ENCODE data around the gene PPP1R14C. TPM values are rescaled to one million over a fixed set of nuclear protein-coding genes. Genes with fewer than 3 reads are reported as not detected.

Gene PPP1R14C
- total RNA-seq, 2 donors from 2014 or later, result 0.95 to 1.3 TPM

DNA sequence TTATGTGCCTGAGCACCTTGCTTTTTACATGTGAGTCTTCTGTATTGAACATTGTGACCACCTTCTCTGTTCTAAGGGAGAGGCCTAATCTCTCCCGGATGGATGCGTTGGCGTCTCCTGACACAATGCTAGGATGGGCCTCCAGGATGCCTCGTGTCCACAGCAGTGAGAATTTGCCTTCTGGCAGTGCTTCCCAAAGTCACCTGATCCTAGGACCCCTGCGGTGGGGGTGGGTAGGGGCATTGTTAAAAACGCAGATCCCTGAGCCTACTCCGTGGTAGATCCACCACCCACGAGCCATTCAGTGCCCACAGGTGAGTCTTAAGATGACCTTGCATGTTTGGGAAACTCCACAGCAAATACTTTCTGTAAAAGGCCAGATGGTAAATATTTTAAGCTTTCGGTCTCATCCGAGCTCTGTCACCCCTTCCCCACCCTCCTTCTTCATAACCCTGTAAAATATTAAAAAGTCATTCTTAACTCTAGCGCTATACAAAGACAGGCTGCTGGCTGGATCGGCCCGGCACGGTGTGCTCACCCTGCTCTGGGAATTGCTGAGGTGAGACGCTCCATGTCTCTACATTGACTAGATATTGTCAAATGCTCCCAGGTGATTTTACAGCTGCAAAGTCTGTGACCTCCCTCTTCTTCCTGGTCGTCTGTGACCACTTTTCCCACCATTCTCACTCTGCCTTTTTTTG lies 119.3 kb downstream of the PPP1R14C start:
- ATAC-seq (ENCODE audit: insufficient number of reproducible peaks, low FRiP score, low read depth), result no peak
- Histone ChIP-seq H3K4me1 (ENCODE audit: control insufficient read depth in 1 of 2, low read depth in 2 of 2) (peaks cover 3 to 7% of the 10 kb centered on the region in 2 donors), H3K36me3 (no peaks in the 10 kb centered on the region), H3K4me3 (no peak overlapping the region), H3K27me3 (replicated peaks; ENCODE audit: insufficient read depth) (no peaks in the 10 kb centered on the region), H3K9me3 (no peaks in the 10 kb centered on the region), H3K27ac (no peak overlapping the region)
- TF ChIP-seq, protein P1, sequence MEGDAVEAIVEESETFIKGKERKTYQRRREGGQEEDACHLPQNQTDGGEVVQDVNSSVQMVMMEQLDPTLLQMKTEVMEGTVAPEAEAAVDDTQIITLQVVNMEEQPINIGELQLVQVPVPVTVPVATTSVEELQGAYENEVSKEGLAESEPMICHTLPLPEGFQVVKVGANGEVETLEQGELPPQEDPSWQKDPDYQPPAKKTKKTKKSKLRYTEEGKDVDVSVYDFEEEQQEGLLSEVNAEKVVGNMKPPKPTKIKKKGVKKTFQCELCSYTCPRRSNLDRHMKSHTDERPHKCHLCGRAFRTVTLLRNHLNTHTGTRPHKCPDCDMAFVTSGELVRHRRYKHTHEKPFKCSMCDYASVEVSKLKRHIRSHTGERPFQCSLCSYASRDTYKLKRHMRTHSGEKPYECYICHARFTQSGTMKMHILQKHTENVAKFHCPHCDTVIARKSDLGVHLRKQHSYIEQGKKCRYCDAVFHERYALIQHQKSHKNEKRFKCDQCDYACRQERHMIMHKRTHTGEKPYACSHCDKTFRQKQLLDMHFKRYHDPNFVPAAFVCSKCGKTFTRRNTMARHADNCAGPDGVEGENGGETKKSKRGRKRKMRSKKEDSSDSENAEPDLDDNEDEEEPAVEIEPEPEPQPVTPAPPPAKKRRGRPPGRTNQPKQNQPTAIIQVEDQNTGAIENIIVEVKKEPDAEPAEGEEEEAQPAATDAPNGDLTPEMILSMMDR (IDR thresholded peaks at IDR 0.05), result no peak
- DNase-seq (ENCODE audit: low spot score), result no peak

DNA sequence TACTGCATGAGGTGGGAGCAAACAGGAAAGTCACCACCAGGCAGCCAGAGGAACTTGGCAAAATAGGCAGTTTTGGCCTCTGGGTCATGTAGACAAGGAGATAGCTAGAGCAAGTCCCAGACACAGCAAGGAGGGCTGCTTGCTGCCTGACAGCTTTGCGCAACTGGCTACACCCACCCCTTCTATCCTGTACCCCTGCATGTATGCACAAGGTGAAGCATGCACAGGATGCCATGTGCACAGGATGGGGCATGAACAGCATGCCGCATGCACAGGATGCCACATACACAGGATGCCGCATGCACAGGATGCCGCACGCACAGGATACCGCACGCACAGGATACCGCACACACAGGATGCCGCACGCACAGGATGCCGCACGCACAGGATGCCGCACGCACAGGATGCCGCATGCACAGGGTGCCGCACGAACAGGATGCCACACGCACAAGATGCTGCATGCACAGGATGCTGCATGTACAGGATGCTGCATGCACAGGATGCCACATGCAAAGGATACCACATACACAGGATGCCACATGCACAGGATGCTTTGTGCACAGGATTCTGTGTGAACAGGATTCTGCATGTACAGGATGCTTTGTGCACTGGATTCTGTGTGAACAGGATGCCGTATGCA lies 121.0 kb downstream of the PPP1R14C start:
- H3K27me3 ChIP-seq (replicated peaks; ENCODE audit: insufficient read depth), result no peaks in the 10 kb centered on the region
- H3K4me1 ChIP-seq (ENCODE audit: control insufficient read depth in 1 of 2, low read depth in 2 of 2), result peaks cover 3 to 23% of the 10 kb centered on the region in 2 donors
- TF ChIP-seq, protein P1 (IDR thresholded peaks at IDR 0.05), result no peak
- no peak overlapping the region for H3K27ac ChIP-seq
- no peaks in the 10 kb centered on the region for H3K36me3 ChIP-seq
- ATAC-seq (ENCODE audit: insufficient number of reproducible peaks, low FRiP score, low read depth) (no peak), DNase-seq (ENCODE audit: low spot score) (no peak)
- H3K4me3 ChIP-seq, result no peak overlapping the region
- no peaks in the 10 kb centered on the region for H3K9me3 ChIP-seq

DNA sequence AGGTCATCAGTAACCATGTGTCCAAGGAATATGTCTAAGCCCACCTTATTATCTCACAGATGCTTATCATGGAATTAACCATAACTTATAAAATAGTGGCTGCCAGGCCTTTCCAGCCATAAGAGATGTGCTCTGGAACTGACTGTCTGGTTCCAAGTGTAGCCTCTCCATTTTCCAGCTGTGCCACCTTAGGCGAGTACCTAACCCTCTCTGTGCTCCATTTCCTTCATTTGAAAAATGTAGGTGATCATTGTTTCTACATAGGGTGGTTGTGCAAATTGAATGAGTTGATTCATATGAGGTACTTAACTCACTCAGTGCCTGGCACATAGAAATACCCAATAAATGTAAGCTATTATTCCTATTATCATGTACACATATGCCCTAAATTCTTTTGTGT lies 123.5 kb downstream of the PPP1R14C start:
- ATAC-seq (ENCODE audit: insufficient number of reproducible peaks, low FRiP score, low read depth), result no peak
- TF ChIP-seq, protein P1 (IDR thresholded peaks at IDR 0.05), result no peak
- Histone ChIP-seq H3K4me1 (ENCODE audit: control insufficient read depth in 1 of 2, low read depth in 2 of 2) (peaks cover 3 to 23% of the 10 kb centered on the region in 2 donors), H3K4me3 (no peak overlapping the region), H3K27ac (no peak overlapping the region), H3K9me3 (no peaks in the 10 kb centered on the region), H3K27me3 (replicated peaks; ENCODE audit: insufficient read depth) (no peaks in the 10 kb centered on the region), H3K36me3 (no peaks in the 10 kb centered on the region)
- DNase-seq (ENCODE audit: low spot score), result no peak

DNA sequence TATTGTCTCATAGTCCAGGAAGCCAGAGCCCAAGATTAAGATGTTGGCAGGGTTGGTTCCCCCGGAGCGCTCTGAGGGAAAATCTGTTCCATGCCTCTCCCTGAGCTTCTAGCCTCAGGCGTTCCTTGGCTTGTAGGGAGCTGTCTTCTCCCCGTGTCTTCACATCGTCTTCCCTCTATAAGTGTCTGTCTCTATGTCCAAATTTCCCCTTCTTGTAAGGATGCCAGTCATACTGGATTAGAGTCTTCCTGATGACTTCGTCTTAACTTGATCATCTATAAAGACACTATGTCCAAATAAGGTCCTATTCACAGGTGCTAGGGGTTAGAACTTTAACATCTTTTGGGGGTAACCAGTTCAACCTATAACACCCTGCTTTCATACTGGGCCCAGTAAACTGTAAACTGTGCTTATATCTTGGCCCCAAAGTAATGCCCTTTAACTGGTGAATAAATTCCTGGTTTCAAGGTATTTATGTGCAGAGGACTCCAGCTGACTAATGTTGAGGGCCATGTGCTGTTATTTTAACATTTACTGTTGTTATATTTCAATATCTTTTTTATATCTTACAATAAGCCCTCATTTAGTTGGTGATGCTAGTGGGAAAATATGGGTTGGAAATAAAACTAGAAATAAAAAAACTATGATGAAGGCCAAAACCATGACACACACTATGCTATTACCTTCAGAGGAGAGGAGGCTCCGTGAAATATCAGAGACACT lies 124.3 kb downstream of the PPP1R14C start:
- no peak overlapping the region for H3K27ac ChIP-seq
- H3K4me3 ChIP-seq, result no peak overlapping the region
- DNase-seq (ENCODE audit: low spot score), result no peak
- TF ChIP-seq, protein P1 (IDR thresholded peaks at IDR 0.05), result no peak
- peak; percentile 34 for ATAC-seq (ENCODE audit: insufficient number of reproducible peaks, low FRiP score, low read depth)
- H3K9me3 ChIP-seq, result no peaks in the 10 kb centered on the region
- peaks cover 3 to 23% of the 10 kb centered on the region in 2 donors for H3K4me1 ChIP-seq (ENCODE audit: control insufficient read depth in 1 of 2, low read depth in 2 of 2)
- H3K27me3 ChIP-seq (replicated peaks; ENCODE audit: insufficient read depth), result no peaks in the 10 kb centered on the region
- H3K36me3 ChIP-seq, result no peaks in the 10 kb centered on the region

Data from thoracic aorta (tissue), 2 donors.